NCI-H187 treated with DMSO at 0.1 percent for 48 hours (cell line): ENCODE measurements around the gene ADGRG6.

ENCODE experiments used
- DNase-seq: peaks from one replicate; lab custom pipeline; 2025; lab: John Stamatoyannopoulos, UW

Gene ADGRG6

DNA sequence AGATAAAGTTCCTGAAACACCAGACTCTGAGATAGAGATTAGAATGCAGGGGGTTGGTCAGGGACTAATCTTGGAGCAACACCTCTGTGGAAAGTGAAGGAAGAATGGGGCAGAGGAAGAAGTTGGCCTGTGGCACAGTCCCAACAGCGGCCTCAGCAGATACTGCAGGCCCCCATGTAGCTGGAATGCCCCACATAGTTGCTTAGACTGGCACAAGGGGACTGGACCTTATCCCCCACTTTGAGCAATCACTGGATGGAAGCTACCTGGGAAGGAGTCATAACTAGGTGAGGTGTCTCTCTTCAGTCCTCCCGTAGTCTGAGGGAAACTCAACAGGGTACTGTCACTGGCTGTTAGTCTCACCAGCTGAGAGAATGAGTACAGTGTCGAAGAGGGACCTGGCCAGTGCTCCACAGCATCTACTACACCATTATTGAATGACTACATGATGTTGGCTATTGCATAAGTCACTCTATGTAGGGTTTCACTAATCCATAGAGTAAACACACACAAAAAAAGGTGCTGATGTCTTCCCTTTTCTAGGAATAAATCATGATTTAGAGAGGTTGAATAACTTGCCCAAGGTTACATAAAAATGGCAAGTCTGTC is 47.5 kb downstream of the ADGRG6 start:
- no peak for DNase-seq

DNA sequence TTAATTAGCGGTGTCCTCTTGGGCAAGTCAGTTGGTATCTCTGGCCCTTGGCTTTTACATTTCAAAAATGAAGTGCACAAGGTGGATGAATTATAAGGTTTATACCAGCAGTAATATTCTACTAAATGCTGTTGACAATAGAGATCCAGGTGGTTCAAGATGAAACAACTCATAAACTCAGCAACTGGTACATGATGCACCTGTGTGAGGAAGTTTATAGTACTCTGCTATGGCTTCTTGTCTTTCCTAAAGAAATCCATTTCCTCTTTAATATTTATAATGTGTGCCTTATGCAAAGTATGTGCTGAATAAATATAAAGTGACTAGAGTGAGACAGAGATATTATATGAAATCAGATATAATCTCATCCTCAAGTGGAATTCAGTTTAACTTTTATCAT is 48.5 kb downstream of the ADGRG6 start:
- DNase-seq = no peak

DNA sequence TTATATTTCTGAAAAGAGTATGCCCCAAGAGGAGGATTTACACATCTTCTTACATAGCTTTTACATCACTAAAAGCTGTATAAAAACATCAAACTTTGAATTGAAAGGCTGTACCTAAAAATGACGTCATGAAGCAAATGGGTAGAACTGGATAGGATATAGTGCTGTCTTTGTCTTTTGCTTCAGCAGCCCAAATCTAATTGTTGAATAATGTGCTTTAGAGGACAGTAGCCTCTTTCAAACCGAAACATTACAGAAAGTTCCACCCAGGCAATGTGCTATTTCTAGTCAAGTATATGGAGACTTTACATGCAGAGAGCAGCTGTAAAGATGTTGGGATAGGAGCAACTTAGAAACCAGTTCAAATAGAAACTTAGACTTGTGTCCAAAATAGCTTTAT is 51.9 kb downstream of the ADGRG6 start:
- DNase-seq = no peak

DNA sequence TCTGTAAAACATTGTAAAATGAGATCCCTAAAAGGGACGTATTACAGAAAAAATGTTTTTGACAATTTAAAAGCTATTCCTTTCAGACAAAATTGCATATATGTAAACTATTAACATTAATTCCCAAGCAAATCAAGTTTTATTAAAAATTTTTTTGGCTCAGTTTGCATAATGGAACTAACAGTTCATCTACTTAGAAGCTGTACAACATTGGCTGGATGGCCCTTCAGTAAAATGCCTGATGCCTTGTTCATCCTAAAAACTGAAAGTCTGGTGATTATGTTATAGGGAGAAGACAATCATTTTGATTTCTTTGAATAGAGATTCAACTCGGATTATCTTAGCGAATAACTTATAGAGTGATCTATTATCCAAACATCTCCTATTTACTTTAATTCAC is 52.8 kb downstream of the ADGRG6 start:
- no peak for DNase-seq

DNA sequence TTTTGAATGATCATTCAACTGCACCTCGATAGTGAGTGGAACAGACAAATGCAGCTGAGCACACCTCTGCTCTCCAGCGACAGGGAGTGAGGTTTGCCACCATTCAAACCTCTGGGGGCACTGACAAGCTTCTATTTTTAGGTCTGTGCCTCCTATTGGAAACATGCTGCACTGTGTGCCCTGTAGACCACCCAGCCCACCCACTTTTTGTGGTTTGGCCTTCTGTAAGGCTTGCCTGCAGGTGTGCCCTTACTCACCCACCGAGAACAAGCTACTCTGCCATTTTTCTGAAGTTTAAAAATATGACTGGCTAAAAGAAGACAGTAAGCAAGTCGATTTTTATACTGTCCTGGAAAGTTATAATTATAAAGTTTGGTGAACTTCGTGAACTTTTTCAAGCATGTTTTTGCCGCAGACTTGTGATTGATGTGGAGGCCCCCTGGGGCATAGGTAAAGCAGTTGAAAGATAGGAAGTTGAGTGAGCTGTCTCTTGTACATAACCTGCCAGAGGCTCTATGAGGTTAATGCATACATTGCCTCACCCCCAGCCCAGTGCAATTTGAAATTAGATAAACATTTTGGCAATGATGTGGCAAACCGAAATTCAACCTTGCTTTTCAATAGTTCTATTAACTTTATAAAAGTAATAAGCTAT is 53.8 kb downstream of the ADGRG6 start:
- DNase-seq = no peak

DNA sequence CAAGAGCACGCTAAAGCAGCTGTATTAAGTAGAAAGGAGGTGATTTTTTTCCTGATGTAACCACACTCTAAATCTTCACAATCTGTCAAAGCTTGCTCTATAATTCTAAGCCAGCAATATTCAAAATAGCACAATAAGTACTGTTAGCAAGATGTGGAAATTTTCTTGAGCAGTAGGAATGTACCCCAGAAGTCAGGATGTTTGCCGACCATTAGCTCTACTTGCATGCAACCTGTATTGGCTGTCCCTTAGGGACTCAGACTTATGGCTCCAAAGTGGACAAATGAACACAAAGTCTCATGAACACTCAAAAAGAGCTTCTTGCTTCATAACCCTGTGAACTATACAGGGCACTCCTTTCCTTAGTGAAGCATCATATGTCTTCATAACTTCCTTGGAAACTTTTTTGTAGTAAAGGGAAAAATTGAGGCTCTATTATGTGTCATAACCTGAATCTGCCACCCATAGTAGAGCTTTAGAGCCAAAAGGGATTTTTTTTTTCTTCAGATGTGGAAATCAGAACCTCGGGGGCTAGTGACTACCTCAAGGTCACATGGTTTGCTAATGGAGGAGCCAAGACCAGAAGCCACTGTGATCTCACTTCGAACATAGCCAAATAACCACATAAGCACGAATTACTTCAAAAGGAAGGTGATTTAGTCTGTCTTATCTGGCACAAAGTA is 54.5 kb downstream of the ADGRG6 start:
- no peak for DNase-seq

DNA sequence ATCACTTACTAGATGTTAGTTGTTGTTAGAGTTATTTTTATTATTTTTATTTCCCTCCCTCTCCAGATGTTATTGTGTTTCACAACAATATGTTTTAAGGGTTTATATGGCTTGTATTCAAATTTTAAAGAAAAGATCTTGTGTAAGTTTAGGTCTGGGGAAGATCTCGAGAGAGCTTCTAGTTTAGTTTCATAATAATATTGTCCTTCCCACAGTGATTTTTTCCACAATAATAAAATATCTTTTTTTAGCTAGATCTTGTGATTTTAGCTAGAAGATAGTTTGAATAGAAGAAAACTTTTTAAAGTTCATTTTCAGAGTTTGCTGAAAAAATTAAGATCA is 55.0 kb downstream of the ADGRG6 start:
- no peak for DNase-seq

DNA sequence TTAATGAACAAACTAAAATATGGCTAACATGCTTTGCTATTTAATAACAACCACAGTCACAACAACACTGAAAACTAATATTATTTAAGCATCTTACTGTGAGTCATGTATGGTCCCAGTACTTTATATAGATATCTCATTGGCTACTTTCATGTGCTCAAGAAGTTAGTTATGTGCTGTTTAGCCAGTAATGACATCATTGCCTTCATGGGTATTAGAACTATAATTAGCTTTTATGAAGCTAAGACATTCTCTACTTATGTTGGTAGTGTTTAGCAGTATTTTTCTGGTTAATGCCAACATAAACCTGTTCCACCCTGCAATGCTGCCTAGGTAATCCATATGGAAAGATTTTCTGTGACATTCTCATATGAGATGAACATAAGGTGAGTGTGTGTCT is 56.1 kb downstream of the ADGRG6 start:
- no peak for DNase-seq

DNA sequence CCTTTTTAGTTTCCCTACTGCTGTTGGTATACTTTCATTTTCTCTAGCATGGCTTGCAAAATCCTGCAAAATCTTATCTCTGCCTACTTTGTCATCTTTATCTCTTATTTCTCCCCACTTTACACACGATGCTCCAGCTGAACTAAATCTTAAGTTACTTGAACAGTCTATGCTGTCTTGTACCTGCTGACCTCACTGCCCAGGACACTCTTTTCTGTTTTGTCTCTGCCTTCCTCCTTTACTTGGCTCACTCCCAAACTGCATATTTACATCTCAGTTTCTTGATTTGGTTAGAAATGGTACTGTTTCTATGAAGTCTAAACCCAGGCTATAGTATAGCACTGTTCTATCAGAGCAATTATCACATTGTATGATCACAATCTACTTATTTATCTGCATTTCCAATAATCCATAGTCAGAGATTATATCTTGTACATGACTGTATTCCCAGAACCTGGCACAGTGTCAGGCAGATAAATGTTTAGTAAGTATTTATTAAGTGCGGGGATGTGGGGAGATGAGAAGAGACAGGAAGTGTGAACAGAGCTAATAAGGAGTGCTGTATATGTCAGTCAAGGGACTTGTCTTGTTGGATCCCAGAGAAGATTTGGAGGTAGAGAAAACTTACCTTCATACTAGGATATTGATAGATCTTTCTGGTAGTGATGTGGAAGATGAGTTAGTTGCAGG is 57.6 kb downstream of the ADGRG6 start:
- DNase-seq = no peak

DNA sequence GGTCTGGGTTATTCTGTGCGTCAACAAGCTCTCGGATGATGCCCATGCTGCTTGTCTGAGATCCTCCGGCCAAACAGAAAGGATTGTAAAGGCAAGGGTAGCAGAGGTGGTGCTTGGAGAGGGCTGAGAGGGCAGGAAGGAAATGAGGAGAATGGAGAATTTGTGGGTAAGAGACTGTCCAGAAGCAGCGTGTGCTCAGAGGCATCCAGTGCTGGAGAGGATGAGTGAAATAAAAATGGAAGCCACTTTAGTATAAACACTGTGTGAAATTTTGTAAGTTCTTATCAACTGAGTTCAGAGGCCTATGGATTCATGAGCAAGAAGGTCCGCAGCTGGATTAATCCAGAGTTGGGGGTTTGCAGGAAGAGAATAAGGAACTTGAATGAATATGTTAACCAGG is 59.5 kb downstream of the ADGRG6 start:
- no peak for DNase-seq

DNA sequence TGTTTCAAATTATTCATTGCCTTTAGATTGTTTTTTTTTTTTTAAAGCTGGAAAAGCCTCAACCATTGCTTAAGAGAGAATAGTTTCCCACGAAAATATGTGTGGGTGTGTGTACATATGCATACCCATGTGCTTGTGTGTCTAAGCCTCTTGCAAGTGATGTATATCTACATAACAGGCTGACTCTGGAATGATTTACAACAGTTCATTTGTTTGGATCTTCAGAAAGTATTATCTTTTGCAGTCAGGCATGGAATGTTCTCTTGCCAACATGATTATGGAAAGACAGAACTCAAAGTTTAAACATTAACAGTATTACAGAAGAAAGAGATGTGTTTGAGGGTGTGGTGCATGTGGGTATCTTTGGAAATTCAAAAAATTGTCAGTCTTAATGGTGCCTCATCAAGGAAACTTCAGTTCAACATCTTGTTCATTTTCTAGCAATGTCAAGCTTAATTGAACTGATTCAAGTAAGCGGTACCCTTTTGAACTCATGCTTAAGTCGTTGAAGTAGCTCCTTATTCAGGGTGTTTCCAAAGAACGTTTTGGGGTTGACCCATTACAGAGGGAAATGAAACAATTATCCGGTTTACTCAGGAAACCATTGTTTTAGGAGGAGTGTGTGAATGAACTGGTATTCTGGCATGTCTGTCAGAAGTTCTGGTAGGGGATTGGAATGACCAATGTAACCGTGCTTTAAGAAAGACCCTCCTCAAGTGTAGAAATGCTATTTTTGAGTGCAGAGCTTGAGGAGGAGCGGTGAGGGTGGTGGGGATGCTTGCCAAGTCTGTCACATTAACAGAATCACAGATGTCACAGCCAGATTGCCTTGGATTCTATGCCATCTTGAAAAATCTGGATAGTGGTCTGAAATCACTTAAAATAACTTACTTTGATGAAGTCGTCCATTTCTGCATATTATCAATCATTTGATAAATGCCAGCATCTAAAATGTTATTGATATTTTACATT is 60.3 kb downstream of the ADGRG6 start:
- no peak for DNase-seq

DNA sequence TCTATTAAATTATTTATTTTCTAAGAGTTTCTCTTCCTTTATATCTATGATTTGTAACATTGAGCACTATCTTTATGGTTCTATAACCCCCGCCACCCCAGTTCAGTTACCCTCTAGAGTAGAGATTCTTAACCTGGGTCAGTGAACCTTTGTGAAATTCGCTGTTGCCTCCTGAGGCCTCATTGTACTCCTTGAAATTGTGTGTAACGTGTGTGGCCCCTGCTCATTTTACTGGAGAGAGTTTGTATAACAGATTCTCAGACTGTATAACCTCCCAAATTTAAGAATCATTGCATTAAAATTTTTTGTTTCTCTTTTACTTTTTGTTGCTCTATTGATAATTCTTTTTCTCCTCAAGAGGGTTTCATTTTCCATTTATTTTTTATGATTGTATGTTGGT is 65.3 kb downstream of the ADGRG6 start:
- no peak for DNase-seq

DNA sequence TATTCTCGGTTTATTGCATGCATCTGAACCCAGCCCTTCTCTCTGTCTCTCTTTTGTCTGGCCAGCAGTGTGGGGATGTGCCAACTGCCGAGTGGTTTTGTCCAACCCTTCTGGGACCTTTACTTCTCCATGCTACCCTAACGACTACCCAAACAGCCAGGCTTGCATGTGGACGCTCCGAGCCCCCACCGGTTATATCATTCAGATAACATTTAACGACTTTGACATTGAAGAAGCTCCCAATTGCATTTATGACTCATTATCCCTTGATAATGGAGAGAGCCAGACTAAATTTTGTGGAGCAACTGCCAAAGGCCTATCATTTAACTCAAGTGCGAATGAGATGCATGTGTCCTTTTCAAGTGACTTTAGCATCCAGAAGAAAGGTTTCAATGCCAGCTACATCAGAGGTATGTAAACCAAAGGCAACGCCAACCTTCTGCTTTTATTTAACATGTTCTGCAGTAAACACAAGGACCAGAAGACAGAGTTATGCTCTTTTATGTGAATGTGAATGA is 65.8 kb downstream of the ADGRG6 start:
- DNase-seq = no peak

DNA sequence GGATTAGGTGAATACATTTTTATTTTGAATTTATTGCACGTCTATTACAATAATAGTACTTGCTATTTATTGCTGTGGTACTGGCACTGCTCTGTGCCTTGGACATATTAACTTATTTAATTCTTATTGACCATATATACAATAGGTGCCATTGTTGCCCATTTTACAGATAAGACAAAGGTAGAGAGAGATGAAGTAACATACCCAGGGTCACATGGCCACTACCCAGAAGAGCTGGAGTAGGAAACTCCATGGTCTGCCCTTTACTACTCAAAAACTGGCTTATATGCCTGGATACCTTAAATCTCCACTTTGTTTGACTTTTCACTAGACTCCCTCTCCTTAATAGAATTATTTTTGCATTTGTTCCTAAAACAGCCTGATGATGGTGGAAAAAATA is 67.5 kb downstream of the ADGRG6 start:
- DNase-seq = no peak

DNA sequence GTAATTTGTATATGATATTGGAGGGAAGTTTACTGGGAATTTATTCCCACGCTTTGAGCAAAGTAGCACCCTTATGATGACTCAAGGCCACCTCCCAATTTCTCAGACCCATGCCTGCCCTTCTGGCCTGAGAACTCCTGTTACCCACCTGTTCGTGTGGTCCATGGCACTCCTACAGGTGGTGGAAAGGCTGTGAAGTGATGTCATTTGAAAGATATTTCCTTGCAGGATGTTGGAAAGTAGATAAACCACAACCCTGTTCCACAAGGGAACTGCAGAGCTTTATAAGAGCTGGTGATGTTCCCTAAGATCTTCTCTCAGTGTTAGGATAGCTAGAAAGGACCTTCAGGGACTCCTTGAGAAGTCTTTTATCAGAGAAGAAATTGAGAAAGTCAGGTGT is 70.5 kb downstream of the ADGRG6 start:
- no peak for DNase-seq

DNA sequence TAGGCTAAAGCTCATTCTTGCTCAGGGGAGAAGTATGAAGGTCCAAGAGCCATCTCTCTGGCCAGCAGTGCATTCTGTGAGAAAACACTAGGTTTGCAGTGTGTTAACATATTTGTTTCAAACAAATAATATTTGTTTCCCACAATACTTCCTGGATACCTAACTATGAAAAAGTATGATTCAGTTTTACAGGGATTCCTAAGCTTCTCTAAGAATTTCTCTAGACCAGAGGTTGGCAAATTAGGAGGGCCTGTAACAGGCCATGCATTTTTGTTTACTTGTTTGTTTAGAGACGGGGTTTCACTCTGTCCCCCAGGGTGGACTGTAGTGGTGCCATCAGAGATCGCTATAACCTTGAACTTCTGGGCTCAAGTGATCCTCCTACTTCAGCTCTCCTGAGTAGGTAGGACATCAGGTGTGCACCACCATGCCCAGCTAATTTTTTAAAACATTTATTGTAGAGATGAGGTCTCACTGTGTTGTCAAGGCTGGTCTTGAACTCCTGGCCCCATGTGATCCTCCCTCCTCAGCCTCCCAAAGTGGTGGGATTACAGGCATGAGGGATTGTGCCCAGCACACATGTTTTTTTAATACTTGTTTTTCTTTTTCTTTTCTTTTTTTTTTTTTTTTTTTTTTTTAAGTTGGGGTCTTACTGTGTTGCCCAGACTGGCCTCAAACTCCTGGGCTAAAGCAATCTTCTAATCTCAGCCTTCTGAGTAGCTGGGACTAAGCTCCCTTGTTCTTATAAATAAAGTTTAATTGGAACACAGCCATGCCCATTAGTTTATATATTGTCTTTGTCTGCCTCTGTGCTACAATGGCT is 71.7 kb downstream of the ADGRG6 start:
- no peak for DNase-seq

DNA sequence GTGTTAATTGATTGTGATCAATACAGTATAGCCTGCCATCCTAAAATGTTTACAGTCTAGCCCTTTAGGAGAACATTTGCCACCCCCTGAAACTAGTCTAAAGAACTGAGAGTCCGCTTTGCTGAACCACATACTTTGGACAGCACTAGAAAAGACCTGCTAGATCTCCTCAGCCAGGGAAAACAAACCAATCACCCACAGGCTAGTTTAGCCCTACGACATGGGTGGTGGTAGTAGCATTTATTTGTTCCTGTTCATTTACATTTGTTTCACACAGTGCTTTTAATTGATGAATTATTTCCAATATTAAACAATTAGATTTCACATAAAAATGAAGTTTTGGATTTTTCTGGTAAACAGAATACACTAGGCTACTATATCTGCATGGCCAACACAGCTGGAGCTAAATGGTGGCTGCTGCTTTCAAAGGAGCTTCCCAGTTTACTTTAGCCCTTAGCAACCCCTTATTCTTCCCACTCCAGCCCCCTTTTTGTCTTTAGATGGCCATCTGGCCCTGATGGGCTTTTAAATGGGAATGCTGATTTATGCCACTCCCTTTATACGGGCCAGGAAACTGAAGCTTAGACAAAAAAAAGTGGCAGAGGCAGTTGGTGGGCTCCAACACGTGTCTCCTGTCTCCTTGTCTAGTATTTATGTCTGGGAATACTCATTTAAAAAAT is 72.4 kb downstream of the ADGRG6 start:
- DNase-seq = no peak

DNA sequence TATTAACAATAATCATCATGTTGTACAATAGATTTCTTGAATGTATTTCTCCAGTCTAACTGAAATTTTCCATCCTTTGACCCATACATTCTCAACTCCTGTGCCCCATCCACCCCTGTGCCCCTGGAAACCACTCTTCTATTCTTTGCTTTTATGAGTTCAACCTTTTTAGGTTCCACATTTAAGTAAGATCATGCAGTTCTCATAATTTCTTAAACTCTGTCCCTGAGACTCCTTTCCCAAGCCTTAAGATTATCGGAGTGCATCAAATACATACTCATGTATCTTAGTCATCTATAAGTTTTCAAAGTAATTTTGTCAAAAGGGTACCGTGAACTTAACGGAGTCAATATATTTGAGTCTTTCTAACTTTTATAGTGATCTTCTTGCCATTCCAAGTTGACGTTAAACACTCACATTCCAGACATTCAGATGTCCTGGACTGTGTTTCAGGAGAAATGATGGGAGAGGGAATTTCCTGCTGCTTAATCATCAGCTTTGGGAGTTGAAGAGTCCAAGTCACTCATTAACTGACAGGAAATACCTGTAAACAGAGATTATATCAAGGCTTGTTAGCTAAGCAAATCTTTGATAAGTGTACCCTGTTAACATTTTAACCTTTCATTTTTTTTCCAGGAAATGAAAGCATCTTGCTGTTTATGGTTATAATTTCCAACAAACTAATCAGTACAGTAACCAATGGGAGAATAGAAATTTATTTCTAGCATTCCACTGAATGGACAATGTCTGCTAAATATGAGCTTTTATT is 73.3 kb downstream of the ADGRG6 start:
- no peak for DNase-seq

DNA sequence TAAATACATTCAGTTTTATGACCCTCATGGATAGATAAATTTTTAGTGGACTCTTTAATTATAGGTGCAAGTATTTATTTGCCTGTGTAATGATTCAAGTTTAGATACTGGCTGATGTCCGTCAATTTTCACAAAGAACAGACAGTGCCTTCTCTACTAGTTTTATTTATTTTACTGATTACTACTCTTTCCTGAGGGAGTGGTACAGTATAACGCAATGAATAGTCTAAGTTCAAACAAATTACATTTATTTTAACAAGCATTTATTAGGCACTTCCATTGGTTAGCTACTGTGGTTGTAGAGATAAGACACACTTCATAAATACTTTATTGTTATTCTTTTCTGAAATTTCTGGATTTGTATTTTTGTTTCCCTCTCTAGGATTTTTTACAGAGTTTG is 74.3 kb downstream of the ADGRG6 start:
- no peak for DNase-seq
